ENCODE data around the gene TBC1D22A. TPM values are rescaled to one million over a fixed set of nuclear protein-coding genes. Genes with fewer than 3 reads are reported as not detected.

The TBC1D22A gene
- total RNA-seq, 1 donor from 2014 or later: 41.0 TPM

- Mint-ChIP-seq H3K36me3 (ENCODE audit: low read depth) (no peaks in the 10 kb centered on the region), H3K27me3 (no peaks in the 10 kb centered on the region), H3K4me3 (no peak overlapping the region), H3K9me3 (no peaks in the 10 kb centered on the region), H3K4me1 (no peaks in the 10 kb centered on the region), H3K27ac (no peak overlapping the region)
- intact Hi-C loops (cut with micrococcal nuclease): no loop called here
- no peak for DNase-seq
Observed at GRCh38 chr22:47151490-47151889, 389.0 kb downstream of the TBC1D22A start.

DNA sequence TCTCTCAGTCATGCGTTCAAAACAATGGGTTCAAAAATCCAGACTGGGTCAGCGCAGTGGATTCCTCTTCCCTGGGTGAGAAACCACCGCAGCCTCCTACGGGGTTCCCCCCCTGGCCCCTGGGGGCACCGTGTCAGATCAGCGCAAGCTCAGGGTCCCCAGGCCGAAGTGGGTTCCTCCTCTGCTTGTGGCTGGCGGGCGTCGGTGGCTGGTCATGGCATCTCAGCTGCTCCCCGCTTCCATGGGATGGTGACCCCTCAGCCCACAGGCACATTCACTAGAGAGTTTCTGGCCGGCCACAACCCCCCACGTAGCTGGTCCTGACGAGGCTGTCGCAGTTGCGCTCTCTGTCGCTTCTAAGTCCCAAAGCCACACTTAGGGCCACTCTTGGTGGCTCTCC lies 389.8 kb downstream of the TBC1D22A start:
- Mint-ChIP-seq H3K9me3 (no peaks in the 10 kb centered on the region), H3K27me3 (no peaks in the 10 kb centered on the region), H3K27ac (no peak overlapping the region), H3K4me1 (no peaks in the 10 kb centered on the region), H3K36me3 (ENCODE audit: low read depth) (no peaks in the 10 kb centered on the region), H3K4me3 (no peak overlapping the region)
- intact Hi-C loops (cut with micrococcal nuclease): no loop called here
- no peak for DNase-seq

- Mint-ChIP-seq H3K4me3 (no peak overlapping the region), H3K9me3 (no peaks in the 10 kb centered on the region), H3K27me3 (no peaks in the 10 kb centered on the region), H3K27ac (no peak overlapping the region), H3K4me1 (no peaks in the 10 kb centered on the region), H3K36me3 (ENCODE audit: low read depth) (no peaks in the 10 kb centered on the region)
- intact Hi-C loops (cut with micrococcal nuclease): no loop called here
- DNase-seq: no peak
Observed at GRCh38 chr22:47152938-47153337, 390.5 kb downstream of the TBC1D22A start.

DNA sequence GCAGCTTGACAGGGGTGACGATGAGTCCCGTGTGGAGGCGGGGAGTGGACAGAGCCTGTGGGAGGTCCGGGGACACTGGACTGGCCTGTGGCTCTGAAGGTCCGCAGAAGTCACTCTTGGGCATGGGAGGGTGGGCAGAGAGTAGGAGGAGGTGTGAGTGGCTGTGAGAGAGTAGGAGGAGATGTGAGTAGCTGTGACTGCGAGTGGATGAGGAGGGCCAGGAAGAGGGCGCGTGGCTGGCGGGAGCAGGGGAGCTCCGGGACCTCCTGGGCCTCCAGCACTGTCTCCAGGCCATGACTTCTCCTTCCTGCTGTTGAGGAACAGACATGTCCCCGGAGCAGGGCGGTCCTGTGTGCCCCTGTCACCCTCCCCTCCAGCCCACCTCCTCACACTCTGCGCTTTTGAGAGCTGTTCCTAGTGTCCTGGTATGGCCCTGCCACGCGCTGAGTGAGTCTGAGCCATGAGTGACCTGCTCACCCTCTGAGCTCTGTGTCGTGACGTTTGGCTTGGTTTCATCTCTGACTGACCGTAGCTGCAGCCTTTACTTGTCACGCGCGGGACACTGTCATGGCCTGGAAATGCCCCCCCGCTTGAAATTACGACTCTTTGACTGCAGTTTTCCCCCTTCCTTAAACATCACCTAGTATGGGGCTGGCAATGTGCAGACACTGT lies 391.5 kb downstream of the TBC1D22A start:
- no peak for DNase-seq
- Mint-ChIP-seq H3K9me3 (no peaks in the 10 kb centered on the region), H3K4me1 (no peaks in the 10 kb centered on the region), H3K27ac (no peak overlapping the region), H3K4me3 (no peak overlapping the region), H3K36me3 (ENCODE audit: low read depth) (no peaks in the 10 kb centered on the region), H3K27me3 (no peaks in the 10 kb centered on the region)
- intact Hi-C loops (cut with micrococcal nuclease): no loop called here

GRCh38 chr22:47154621-47155081 lies 392.2 kb downstream of the TBC1D22A start:
- intact Hi-C loops (cut with micrococcal nuclease): no loop called here
- H3K27ac Mint-ChIP-seq: no peak overlapping the region

DNA sequence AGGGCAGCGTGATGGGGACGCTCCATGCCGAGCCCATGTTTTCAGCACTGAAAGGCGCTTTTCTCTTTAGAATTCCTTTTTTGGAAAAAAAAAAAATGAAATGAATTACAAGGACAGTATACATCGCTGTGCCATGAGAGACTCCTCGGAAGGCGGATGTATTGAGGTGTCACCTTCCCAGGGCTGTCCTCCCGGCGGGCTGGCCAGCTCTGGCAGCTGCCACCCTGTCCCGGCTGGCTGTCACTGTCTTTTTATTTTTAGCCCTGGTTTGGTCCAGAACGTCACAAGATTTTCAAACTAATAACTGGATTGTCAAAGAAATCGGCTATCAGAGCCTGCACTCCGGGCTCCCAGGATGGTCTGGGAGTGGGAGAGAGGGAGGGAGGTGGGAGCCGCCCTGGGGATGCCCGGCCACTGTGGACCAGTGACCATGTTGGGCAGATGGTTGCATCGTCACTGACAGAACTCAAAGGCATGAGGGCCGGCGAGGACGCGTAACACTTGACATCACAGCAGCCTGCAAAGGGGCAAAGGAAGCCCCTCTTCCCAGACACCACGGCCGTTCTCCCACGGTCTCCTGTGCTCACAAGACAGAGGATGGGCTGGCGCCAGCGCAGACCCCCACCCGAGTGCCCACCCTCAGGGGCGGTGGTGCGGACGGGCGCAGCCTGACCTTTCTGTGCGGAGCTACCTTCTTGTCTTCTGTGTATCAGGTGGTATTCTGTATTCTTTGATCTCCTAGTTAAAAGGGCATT lies 392.9 kb downstream of the TBC1D22A start:
- Mint-ChIP-seq H3K27me3 (no peaks in the 10 kb centered on the region), H3K9me3 (no peaks in the 10 kb centered on the region), H3K36me3 (ENCODE audit: low read depth) (no peaks in the 10 kb centered on the region), H3K27ac (no peak overlapping the region), H3K4me1 (no peaks in the 10 kb centered on the region), H3K4me3 (no peak overlapping the region)
- intact Hi-C loops (cut with micrococcal nuclease): no loop called here
- no peak for DNase-seq

More at GRCh38 chr22:47154621-47155081, 392.2 kb downstream of the TBC1D22A start:
- Mint-ChIP-seq H3K4me1 (no peaks in the 10 kb centered on the region), H3K27me3 (no peaks in the 10 kb centered on the region), H3K9me3 (no peaks in the 10 kb centered on the region), H3K4me3 (no peak overlapping the region), H3K36me3 (ENCODE audit: low read depth) (no peaks in the 10 kb centered on the region)
- no peak for DNase-seq

GRCh38 chr22:47155912-47156311 lies 393.5 kb downstream of the TBC1D22A start:
- H3K4me3 Mint-ChIP-seq: no peak overlapping the region
- no peaks in the 10 kb centered on the region for H3K36me3 Mint-ChIP-seq (ENCODE audit: low read depth)
- H3K4me1 Mint-ChIP-seq: no peaks in the 10 kb centered on the region
- no peak for DNase-seq
- no peak overlapping the region for H3K27ac Mint-ChIP-seq
- H3K9me3 Mint-ChIP-seq: no peaks in the 10 kb centered on the region
- no peaks in the 10 kb centered on the region for H3K27me3 Mint-ChIP-seq
- intact Hi-C loops (cut with micrococcal nuclease): no loop called here

GRCh38 chr22:47156352-47157092 lies 394.1 kb downstream of the TBC1D22A start:
- H3K4me1 Mint-ChIP-seq: no peaks in the 10 kb centered on the region
- no peak overlapping the region for H3K4me3 Mint-ChIP-seq
- no peak for DNase-seq
- intact Hi-C loops (cut with micrococcal nuclease): no loop called here
- H3K36me3 Mint-ChIP-seq (ENCODE audit: low read depth): no peaks in the 10 kb centered on the region
- H3K27me3 Mint-ChIP-seq: no peaks in the 10 kb centered on the region
- no peaks in the 10 kb centered on the region for H3K9me3 Mint-ChIP-seq
- H3K27ac Mint-ChIP-seq: no peak overlapping the region

DNA sequence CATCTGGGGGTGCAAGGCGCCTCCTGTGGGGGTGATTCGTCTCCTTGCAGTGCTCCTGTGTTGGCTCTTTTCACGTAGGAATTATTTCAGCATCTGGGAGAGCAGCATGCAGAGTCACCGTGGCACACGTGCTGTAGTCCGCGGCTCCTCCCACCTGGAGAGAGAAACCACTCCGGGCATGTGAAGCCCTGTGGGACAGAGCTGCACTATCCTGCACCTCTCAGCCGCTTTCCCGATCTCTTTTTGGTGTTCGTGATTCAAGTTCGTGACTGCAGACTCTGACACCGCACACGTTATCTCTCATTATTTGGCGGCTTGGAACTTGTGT lies 394.6 kb downstream of the TBC1D22A start:
- H3K4me1 Mint-ChIP-seq: no peaks in the 10 kb centered on the region
- intact Hi-C loops (cut with micrococcal nuclease): no loop called here
- no peaks in the 10 kb centered on the region for H3K27me3 Mint-ChIP-seq
- no peak overlapping the region for H3K27ac Mint-ChIP-seq
- H3K9me3 Mint-ChIP-seq: no peaks in the 10 kb centered on the region
- H3K4me3 Mint-ChIP-seq: no peak overlapping the region
- DNase-seq: no peak
- H3K36me3 Mint-ChIP-seq (ENCODE audit: low read depth): no peaks in the 10 kb centered on the region

GRCh38 chr22:47157486-47158270 lies 395.2 kb downstream of the TBC1D22A start:
- H3K27me3 Mint-ChIP-seq: no peaks in the 10 kb centered on the region
- H3K4me1 Mint-ChIP-seq: no peaks in the 10 kb centered on the region
- H3K4me3 Mint-ChIP-seq: no peak overlapping the region
- DNase-seq: no peak
- intact Hi-C loops (cut with micrococcal nuclease): no loop called here
- no peaks in the 10 kb centered on the region for H3K36me3 Mint-ChIP-seq (ENCODE audit: low read depth)
- no peaks in the 10 kb centered on the region for H3K9me3 Mint-ChIP-seq
- H3K27ac Mint-ChIP-seq: no peak overlapping the region

GRCh38 chr22:47158457-47158856 lies 396.0 kb downstream of the TBC1D22A start:
- no peaks in the 10 kb centered on the region for H3K4me1 Mint-ChIP-seq
- H3K36me3 Mint-ChIP-seq (ENCODE audit: low read depth): no peaks in the 10 kb centered on the region
- DNase-seq: no peak
- no peaks in the 10 kb centered on the region for H3K9me3 Mint-ChIP-seq
- no peak overlapping the region for H3K27ac Mint-ChIP-seq
- intact Hi-C loops (cut with micrococcal nuclease): no loop called here
- H3K27me3 Mint-ChIP-seq: no peaks in the 10 kb centered on the region
- H3K4me3 Mint-ChIP-seq: no peak overlapping the region

- no peaks in the 10 kb centered on the region for H3K36me3 Mint-ChIP-seq (ENCODE audit: low read depth)
- H3K27me3 Mint-ChIP-seq: no peaks in the 10 kb centered on the region
- no peak overlapping the region for H3K4me3 Mint-ChIP-seq
- no peaks in the 10 kb centered on the region for H3K4me1 Mint-ChIP-seq
- intact Hi-C loops (cut with micrococcal nuclease): no loop called here
- DNase-seq: no peak
- no peak overlapping the region for H3K27ac Mint-ChIP-seq
- H3K9me3 Mint-ChIP-seq: no peaks in the 10 kb centered on the region
Observed at GRCh38 chr22:47159592-47159991, 397.1 kb downstream of the TBC1D22A start.

GRCh38 chr22:47160141-47160541 lies 397.7 kb downstream of the TBC1D22A start:
- Mint-ChIP-seq H3K27me3 (no peaks in the 10 kb centered on the region), H3K4me1 (no peaks in the 10 kb centered on the region), H3K4me3 (no peak overlapping the region), H3K36me3 (ENCODE audit: low read depth) (no peaks in the 10 kb centered on the region), H3K9me3 (no peaks in the 10 kb centered on the region), H3K27ac (no peak overlapping the region)
- intact Hi-C loops (cut with micrococcal nuclease): no loop called here
- no peak for DNase-seq

Data from activated CD4-positive, alpha-beta T cell treated with anti-CD3 and anti-CD28 coated beads, Interleukin-2, amount 10 ng/mL, durations not matched to agents 24 days and 14 days (primary cell).